ENCODE data around the gene BAIAP2.

The BAIAP2 gene

GRCh38 chr17:81132770-81133723 lies 98.1 kb downstream of the BAIAP2 start:
- TF ChIP-seq CTCF (IDR thresholded peaks at IDR 0.05; ENCODE audit: borderline replicate concordance, control extremely low read depth, extremely low read depth, insufficient read depth, missing control alignments): no peak
- in situ Hi-C loops (cut with MboI; ENCODE audit: low sequenced_read_pairs, unreplicated experiment): no loop called here
- DNase-seq (ENCODE audit: low spot score): no peak

- DNase-seq (ENCODE audit: low spot score): no peak
- in situ Hi-C loops (cut with MboI; ENCODE audit: low sequenced_read_pairs, unreplicated experiment): no loop called here
- TF ChIP-seq CTCF (IDR thresholded peaks at IDR 0.05; ENCODE audit: borderline replicate concordance, control extremely low read depth, extremely low read depth, insufficient read depth, missing control alignments): no peak
Observed at GRCh38 chr17:81134064-81134781, 99.3 kb downstream of the BAIAP2 start.

GRCh38 chr17:81135505-81136278 lies 100.7 kb downstream of the BAIAP2 start:
- in situ Hi-C loops (cut with MboI; ENCODE audit: low sequenced_read_pairs, unreplicated experiment): no loop called here
- DNase-seq (ENCODE audit: low spot score): no peak
- no peak for TF ChIP-seq CTCF (IDR thresholded peaks at IDR 0.05; ENCODE audit: borderline replicate concordance, control extremely low read depth, extremely low read depth, insufficient read depth, missing control alignments)

GRCh38 chr17:81136366-81136765 lies 101.4 kb downstream of the BAIAP2 start:
- no peak for DNase-seq (ENCODE audit: low spot score)
- no peak for TF ChIP-seq CTCF (IDR thresholded peaks at IDR 0.05; ENCODE audit: borderline replicate concordance, control extremely low read depth, extremely low read depth, insufficient read depth, missing control alignments)
- in situ Hi-C loops (cut with MboI; ENCODE audit: low sequenced_read_pairs, unreplicated experiment): no loop called here

GRCh38 chr17:81137248-81137647 lies 102.3 kb downstream of the BAIAP2 start:
- no peak for DNase-seq (ENCODE audit: low spot score)
- in situ Hi-C loops (cut with MboI; ENCODE audit: low sequenced_read_pairs, unreplicated experiment): no loop called here
- no peak for TF ChIP-seq CTCF (IDR thresholded peaks at IDR 0.05; ENCODE audit: borderline replicate concordance, control extremely low read depth, extremely low read depth, insufficient read depth, missing control alignments)

- DNase-seq (ENCODE audit: low spot score): no peak
- no peak for TF ChIP-seq CTCF (IDR thresholded peaks at IDR 0.05; ENCODE audit: borderline replicate concordance, control extremely low read depth, extremely low read depth, insufficient read depth, missing control alignments)
- in situ Hi-C loops (cut with MboI; ENCODE audit: low sequenced_read_pairs, unreplicated experiment): no loop called here
Observed at GRCh38 chr17:81138083-81138482, 103.1 kb downstream of the BAIAP2 start.

All from GM13976 (cell line).